HG03460 (cell line): ENCODE data around the gene CES1.
"Not testable (repeated sequence)": the region's sequence is repeated elsewhere in the genome, so short reads cannot be mapped to it uniquely, and the experiment has no call there.

Source experiments
- ATAC-seq: cut with Tn5 transposase; IDR thresholded peaks from one replicate; pipeline ENCODE4 v1.9.1; 2021; ENCODE audit not compliant: unreplicated experiment

Gene CES1

DNA sequence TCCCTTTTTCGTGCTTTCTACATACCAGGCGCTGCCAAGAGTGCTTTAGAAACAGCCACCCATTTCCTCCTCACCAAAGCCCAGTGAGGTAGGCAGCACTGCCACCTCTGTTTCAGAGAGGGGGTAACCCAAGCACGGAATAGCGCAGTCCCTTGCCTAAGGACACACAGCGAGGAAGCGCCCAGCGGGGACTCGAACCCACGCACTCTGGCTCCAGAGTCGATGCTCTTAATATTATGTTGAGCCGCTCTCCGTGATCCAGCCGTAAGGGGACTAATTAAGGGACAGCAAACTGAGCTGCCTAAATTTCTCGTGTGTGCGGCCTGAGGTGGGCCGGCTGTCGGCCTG, 497 bp downstream of the CES1 start:
- ATAC-seq = no peak

DNA sequence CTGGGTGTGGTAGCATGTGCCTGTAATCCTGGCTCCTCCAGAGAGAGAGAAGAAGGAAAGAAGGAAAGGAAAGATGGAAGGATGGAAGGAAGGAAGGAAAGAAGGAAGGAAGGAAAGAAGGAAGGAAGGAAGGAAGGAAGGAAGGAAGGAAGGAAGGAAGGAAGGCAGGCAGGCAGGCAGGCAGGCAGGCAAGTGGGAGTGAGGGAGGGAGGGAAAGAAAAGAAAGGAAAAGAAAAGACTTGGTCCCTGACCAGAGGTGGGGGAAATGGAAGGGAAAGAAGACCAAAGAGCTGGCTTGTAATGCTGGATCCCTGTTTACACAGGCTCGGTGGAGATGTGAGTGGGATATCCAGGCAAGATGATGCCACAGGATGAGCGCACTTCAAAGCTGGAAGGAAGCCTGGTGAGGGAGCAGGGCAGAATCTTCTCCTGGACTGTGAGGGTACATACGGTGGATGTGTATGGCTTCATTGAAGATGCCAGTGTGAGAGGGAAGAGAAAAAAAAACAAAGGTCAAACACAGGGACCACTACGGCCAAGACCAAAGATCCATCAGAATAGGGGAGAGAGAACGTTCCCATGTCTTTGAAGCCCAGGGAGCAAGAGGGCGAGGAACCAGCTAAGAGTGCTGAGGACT, 2.1 kb downstream of the CES1 start:
- ATAC-seq = no peak

DNA sequence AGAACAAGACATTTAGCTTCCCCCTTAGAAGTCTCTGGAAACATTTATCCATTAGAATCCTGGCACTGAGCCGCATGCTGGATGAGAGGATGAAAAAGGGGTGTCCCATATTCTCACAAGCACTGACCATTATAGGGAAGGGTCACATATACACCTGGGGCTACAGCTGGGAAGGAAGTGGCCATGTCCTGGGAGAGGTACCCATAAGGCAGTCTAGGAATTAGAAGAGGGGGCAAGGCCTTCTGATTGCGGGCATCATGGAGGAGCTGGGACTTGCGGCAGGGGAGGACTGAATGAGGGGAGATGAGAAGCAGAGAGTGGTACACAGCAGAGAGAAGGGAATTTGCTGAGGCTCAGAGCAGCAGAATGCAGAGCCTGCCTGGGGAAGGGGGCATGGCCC, 3.7 kb downstream of the CES1 start:
- not testable (repeated sequence) for ATAC-seq

DNA sequence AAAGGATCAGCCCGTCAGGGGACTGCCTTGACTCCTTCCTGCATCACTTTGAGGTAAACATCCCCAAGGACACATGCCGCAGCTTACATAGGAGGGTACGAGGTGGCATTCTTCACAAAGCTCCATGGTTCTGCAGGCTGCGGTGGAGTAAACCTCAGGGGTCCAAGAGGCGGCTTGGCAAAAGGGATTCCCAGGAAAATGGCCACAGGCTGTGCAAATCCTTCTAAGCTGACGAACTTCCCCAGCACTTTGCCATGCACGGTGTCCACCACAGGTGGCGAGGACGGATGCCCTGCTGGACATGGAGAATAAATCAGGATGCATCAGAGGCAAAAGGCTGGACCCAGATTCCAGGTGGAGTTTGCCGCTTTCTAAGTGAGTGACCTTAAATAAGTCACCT, 4.2 kb downstream of the CES1 start:
- ATAC-seq = no peak

DNA sequence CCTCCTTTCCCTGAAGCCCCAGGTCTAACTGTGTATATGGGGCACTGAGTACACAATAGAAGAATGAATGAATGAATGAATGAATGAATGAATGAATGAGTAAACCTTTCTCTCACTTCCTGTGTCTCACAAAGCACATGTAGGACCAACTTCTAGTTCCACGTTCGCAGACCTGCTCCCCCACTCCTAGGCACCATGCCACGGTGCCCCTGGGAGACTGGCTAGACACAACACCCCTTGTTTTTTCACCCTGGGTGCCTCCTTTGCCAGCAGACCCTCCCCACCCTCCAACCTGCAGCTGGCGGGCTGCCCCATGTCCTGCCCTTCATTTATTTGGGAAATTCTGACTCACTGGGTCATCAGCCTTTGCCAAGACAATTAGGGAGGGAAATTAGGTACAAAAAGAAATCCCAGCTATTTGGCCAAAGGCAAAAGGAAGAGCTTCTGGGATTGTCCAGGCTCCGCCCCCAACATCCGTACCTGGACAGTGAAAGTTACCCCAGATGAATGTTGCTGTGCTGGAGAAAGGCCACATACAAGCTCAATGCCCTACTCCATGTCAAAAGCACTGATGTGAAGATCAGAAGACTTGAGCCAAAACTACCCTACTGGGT, 7.7 kb downstream of the CES1 start:
- no peak for ATAC-seq

DNA sequence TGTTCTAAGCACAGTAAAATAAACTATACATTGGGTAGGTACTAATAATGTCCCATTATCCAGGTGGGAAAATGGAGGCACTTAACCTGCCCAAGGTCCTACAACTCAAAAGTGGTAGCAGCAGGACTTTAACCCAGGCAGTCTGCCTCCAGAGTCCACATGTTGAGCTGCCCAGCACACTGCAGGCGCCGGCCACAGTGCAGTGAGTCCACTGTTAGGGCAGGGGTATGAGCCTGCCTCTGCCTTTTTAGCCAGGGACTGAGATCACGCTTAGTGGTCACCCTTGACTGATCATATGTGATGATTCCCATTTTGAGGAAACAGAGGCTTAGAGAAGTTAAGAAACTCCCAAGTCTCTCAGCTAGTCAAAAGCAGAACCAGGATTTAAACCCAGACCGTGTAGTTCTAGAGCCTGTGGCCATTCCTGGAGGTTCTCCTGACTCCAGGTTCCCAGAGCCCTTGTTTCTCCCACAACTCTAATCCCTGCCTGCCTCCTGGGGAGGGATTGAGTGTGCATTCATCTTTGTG, 8.4 kb downstream of the CES1 start:
- no peak for ATAC-seq

DNA sequence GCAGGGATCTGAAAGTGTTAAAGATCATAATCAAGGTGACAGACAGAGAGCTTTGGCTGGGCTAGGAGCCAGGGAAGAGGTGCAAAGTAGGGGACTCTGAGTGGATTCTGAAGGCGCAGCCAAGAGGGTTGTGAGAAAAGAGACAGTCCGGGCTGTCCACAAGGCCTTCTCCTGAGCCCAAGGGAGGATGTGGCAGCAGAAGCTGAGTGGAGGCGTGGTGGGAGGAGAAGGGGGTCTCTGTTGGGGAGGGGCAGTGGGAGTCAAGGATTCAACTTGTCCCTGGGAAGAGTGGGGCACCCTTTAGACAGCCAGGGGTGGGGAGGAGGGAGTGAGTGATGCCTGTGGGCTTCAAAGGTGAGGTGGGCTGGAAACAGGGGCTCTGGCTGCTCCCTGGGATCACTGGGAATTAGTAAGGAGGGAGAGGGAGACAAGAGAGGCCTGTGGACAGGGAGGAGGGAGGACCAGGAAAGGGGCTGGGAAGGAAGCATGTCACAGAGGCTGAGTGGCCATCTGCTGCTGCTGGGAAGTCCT, 10.6 kb downstream of the CES1 start:
- ATAC-seq = no peak

DNA sequence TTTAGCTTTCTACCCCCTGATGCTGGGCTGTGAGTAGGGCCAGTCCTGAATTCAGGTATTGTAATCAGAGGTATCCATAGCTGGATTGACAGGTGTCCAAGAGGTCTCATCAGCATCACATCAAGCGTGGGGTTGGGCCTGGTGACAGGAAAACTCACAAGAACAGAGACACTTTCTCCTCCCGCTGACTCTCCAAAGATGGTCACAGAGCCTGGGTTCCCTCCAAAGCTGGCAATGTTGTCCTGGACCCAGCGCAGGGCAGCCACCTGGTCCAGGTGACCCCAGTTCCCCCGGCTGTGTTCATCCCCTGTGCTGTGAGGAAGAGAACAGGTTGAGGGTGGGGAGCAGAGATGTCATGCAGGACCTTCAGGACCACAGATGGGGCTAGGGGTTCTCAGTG, 11.7 kb downstream of the CES1 start:
- no peak for ATAC-seq

DNA sequence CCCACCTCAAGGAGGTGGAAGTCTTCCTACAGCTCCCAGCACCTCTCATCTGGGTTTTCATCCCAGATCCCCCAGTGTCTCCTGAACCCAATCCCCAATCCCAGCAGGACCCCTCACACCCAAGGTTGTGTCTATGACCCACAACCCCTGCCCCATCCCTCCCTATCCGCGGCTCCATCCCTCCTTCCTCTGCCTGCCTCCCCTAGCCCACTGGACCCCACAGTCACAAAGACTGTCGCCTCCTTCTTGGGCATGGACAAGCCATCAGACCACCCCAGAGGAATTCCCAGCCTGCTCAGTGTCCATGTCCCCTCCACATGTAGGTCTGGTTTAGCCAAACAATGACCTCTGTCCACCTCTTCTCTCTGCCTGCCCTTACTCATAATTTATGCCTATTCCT, 12.3 kb downstream of the CES1 start:
- no peak for ATAC-seq

DNA sequence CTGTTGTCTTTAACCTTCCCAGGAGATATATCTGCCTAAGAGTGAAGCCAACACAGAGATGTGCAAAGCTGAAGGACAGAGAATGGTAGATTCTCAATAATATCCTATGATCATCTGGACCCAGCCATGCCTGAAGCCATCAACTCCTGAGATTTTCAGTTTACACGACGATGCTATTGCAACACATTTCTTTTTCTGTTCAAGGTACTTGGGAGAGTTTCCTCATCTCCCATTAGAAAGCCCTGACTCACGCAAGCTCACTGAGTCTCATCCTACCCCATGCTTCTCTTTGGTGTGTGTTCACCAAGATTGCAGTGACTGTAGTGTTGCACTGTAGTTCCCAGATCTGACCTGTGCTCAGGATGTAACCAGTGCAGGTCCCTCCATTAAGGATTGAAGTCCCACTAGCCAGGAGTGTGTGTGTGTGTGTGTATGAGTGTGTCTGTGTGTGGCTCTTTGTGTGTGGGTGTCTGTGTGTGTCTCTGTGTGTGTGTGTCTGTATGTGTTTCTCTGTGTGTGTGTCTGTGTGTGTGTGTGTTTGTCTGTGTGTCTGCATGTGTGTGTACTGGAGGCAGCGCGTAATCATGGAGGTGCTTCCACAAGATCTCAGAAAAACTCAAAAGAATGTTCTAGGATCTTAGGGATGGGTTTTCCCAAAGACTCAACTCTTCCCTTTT, 15.5 kb downstream of the CES1 start:
- ATAC-seq = no peak

DNA sequence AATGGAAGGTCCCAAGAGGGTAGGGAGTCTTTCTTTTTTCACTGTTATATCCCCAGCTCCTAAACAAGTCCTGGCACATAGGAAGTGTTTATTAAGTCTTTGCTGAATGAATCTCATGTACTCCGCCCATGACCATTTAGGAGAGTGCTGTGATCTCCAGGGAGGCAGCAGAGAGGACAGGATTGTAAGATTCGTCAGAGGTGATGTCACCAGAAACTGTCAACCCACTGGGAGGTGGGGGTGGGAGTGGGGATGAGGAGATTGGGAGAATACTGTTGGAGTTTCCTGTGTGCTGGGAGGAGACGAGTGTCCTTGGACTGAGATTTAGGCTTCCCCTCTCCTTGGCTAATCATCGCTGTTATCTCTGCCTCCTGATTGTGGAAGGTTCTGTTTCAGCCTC, 16.7 kb downstream of the CES1 start:
- not testable (repeated sequence) for ATAC-seq

DNA sequence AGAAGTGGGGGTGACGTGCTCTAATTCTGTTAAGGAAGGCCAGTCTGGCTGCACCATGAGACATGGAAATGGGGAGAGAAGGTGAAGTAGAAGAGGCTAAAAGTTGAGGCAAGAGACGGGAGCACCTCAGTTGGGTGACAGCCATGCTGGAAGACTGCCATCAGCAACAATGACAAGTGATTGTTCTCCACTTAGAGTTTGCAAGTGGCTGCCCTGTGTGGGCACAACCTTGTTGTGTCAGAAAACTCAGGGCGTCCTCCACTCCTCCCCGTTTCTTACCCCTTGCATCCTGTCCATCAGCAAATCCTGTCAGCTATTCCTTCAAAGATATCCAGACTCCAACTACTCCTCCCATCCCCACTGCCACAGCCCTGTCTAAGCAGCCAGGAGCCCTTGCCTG, 17.6 kb downstream of the CES1 start:
- ATAC-seq = no peak

DNA sequence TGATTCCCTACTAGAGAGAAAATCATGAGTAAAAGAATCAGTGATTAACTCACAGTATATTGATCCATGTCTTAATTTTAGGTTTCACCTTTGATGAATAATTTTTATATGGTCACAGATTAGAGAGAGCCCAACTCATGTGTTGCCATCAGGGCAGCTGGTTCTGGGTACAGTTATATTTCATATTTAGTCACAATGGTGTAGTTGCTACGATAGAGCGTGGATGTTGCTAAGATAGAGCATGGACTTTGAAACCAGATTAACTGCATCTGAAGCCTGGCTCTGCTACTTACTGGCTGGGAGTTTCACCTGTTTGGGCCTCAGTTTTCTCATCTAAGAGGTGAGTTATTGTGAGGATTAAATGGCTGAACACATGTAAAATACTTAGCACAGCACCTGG, 18.7 kb downstream of the CES1 start:
- ATAC-seq = not testable (repeated sequence)

DNA sequence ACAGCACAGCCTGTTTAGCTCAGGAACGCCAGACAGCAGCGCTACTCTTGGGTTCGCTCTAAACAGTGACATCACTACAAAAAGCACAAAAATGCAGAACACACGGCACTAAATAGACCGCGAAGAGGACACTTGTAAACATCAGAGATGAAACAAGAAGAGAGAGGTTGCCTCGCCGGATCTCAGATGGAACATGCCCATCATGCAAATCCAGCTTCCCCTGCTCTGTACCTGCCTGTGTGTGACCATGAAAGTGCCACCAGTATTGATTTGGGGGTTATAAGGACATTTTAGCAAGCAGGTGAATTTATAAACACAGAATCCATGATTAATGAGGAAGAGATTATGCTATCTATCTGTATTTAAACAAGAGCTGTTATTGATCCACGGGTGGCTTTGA, 19.2 kb downstream of the CES1 start:
- ATAC-seq = not testable (repeated sequence)

DNA sequence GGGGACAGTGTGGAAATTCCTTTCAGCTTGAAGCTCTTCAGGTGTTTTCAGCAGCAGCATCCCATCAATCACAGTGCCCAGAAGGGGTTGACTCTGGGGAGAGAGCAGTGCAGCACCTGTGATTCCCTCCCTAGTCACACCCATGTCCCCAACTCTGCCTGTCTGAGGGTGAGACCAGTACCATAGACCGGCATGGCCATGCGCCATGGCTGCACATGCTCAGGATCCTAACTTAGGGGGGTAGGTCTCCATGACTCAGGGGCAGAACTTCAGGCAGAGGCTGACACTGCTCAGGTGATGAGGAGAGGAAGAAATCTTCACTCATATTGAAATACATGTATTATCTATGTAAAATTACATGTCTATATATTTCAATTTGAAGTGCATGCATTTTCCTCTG, 19.9 kb downstream of the CES1 start:
- no peak for ATAC-seq

DNA sequence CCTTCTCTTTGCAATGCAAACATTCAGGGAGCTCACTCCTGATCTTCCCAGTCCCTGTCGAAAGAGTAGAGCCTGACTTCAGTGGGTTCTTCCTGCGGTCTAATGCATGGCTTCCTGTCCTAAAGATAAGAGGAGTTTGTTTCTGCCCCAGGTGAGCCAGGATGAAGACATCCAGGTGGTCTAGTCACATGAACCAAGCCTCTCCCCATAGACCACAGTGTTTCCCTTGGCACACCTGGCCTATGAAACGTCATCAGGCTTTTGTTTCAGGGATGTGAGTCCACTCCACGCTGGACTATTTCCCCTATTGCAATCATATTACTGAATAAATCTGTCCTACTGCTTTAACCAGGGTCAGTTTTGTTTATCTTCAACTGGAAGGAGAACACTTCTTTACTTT, 21.1 kb downstream of the CES1 start:
- no peak for ATAC-seq

DNA sequence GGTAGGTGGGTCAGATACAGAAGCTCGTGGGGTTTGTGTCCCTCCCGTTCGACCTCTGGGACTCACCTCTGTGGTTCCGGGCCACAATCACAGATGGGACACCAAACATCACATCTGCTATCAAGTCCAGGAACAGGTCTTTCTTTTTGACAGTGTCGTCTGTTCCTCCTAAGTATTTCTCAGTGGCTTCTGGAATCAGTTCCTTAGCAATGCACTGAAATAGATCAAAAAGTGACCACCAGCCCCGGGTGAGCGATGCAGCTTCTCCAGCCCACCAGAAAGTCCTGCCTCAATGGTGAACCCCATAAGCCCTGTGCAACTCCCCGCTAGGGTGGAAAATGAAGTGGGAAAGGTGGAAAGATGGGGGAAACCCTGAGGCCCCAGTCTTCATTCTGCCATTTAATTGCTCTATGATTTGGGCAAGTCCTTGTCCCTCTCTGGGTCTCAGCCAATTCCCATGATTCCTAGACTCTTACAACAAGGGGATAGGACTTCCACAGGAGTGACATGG, 22.4 kb downstream of the CES1 start:
- ATAC-seq = no peak

DNA sequence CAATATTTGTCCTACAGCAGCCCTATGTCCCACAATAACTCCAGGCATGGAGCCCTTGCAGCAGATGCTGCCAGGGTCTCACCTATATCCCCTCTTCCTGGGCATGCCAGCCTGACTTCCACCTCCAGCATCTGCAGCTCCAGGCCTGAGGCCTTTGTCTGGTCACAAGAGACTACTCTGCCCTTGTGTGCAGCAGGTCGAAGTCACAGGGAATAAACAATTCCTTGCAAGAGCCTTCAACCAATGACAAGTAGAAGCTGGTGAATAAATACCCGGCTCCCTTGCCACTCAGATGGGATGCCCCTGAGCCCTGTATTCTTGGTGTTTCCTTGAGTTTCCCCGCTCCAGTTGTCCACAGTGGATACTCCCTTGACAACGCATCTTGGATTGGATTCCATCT, 23.0 kb downstream of the CES1 start:
- no peak for ATAC-seq

DNA sequence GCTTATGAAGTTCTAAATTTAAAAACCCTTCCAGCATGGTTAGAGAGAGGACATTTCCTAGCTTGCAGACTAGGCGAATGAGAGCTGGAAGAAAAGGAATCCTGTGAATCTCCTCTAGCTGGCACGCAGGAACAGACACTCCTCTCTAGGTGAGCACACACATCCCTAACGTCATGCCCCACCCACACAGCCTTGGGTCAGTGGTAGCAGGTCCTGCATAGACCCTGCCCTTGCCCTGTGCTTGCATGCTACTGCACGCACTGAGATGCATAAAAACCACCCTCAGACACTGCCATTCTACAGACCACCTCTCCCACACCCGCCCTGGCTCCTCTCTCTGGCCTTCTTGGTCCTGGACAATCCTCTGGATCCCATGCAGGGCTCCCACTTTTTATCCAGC, 23.5 kb downstream of the CES1 start:
- ATAC-seq = no peak

DNA sequence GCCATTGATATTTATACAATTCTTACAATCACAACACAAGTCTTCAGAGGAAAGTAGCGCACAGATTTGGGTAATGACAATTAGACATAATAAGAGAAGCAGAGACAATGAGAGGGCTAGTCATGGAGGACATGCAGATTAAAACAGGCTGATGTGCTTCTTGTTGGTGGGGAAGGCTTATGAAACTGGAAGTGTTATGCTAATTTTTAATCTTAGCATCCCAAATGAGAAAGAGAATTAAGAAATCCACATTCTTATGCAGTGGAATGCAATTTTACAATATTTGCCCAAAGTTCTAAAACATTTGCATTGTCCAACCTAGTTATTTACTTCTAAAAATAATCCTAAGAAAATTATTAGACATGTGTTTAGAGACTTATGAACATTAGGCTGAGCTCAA, 24.6 kb downstream of the CES1 start:
- ATAC-seq = not testable (repeated sequence)

DNA sequence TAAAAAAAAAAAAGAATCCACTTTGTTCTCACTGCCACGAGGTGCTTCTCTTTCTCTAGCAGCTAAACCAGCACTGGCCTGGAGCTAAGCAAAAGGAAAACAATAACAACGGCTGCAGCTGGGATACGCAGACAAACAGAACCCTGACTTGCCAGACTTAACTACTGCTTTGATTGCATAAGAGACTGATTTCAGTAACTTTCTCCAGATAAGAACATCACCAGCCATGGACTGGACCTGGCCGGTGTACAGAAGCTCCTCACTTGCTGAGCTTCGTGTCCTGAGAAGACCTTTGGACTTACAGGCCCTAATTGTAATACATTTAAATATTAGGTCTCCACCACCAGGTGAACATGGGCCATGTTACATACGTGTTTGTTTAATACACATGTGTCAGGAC, 27.8 kb downstream of the CES1 start:
- not testable (repeated sequence) for ATAC-seq

DNA sequence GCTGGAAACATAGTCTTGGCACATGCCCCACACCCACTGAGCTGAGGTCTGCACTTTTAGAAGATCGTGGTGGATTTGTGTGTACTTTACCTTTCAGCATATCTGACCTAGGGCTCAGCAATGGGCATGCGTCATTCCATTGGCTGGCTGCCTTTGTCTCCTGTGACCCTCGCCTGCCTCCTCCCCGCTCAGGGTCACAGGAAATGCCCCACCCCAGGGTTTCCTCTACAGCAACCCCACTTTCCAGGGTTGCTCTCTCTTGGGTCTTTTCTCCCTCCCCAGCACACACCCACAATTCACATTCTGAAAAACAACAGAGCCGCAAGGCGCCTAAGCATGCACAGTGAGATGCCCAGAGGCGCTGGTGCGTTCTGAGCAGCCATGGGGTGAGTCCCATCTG, 29.2 kb downstream of the CES1 start:
- ATAC-seq = not testable (repeated sequence)
